ENCODE results near the gene GOLGA8N. TPM values are rescaled to one million over a fixed set of nuclear protein-coding genes. Genes with fewer than 3 reads are reported as not detected.
"Not testable (repeated sequence)": the region's sequence is repeated elsewhere in the genome, so short reads cannot be mapped to it uniquely, and the experiment has no call there.

GOLGA8N gene
- 1.2 TPM in 2 replicates for total RNA-seq

GRCh38 chr15:32593151-32593550, at the start of gene GOLGA8N:
Gene GOLGA8N (plus strand): TSS chr15:32593456.
- DNase-seq, result not testable (repeated sequence)

GRCh38 chr15:32543456-32543855, 49.8 kb upstream of the GOLGA8N start:
- not testable (repeated sequence) for DNase-seq

- not testable (repeated sequence) for DNase-seq
Measured at GRCh38 chr15:32545129-32545528, 48.1 kb upstream of the GOLGA8N start.

GRCh38 chr15:32554587-32554986, 38.7 kb upstream of the GOLGA8N start:
- DNase-seq, result not testable (repeated sequence)

- DNase-seq, result not testable (repeated sequence)
Measured at GRCh38 chr15:32562198-32562597, 31.1 kb upstream of the GOLGA8N start.

GRCh38 chr15:32568988-32569387, 24.3 kb upstream of the GOLGA8N start:
- not testable (repeated sequence) for DNase-seq

GRCh38 chr15:32578482-32578881, 14.8 kb upstream of the GOLGA8N start:
- not testable (repeated sequence) for DNase-seq

GRCh38 chr15:32585844-32586243, 7.4 kb upstream of the GOLGA8N start:
- not testable (repeated sequence) for DNase-seq

GRCh38 chr15:32609518-32609917, 16.3 kb downstream of the GOLGA8N start:
- DNase-seq, result not testable (repeated sequence)

- DNase-seq, result peak; percentile 61
Measured at GRCh38 chr15:32610719-32611118, 17.5 kb downstream of the GOLGA8N start.

GRCh38 chr15:32614712-32615050, 21.4 kb downstream of the GOLGA8N start:
- DNase-seq, result not testable (repeated sequence)

- DNase-seq, result peak; percentile 93
Measured at GRCh38 chr15:32615051-32615870, 22.0 kb downstream of the GOLGA8N start, which contains the start of gene ARHGAP11A. Gene ARHGAP11A (plus strand): TSS chr15:32615504. CDS start chr15:32616212, 708 bp downstream.

GRCh38 chr15:32615871-32616426, 22.7 kb downstream of the GOLGA8N start:
- DNase-seq, result peak; percentile 28

- DNase-seq, result no peak
Measured at GRCh38 chr15:32636410-32636809, 43.2 kb downstream of the GOLGA8N start.

GRCh38 chr15:32636908-32637567, 43.8 kb downstream of the GOLGA8N start:
- no peak for DNase-seq

GRCh38 chr15:32637704-32638103, 44.4 kb downstream of the GOLGA8N start:
- DNase-seq, result no peak

- peak; percentile 35 for DNase-seq
Measured at GRCh38 chr15:32641517-32642059, 48.3 kb downstream of the GOLGA8N start, which contains the start of gene SCG5. Gene SCG5 (plus strand): TSS chr15:32641710. CDS start chr15:32643593, 1,883 bp downstream.

GRCh38 chr15:32642667-32643435, 49.6 kb downstream of the GOLGA8N start:
- DNase-seq, result no peak

GRCh38 chr15:32643907-32644445, 50.7 kb downstream of the GOLGA8N start:
- DNase-seq, result peak; percentile 43

- DNase-seq, result no peak
Measured at GRCh38 chr15:32646291-32646690, 53.0 kb downstream of the GOLGA8N start.

- DNase-seq, result peak; percentile 24
Measured at GRCh38 chr15:32649342-32649741, 56.1 kb downstream of the GOLGA8N start.

Data from dermis blood vessel endothelial cell (primary cell).